ENCODE measurements around the gene STX1B. TPM values are rescaled to one million over a fixed set of nuclear protein-coding genes. Genes with fewer than 3 reads are reported as not detected.

The STX1B gene
- total RNA-seq, 1 experiment from 2014 or later, result 11.0 TPM

DNA sequence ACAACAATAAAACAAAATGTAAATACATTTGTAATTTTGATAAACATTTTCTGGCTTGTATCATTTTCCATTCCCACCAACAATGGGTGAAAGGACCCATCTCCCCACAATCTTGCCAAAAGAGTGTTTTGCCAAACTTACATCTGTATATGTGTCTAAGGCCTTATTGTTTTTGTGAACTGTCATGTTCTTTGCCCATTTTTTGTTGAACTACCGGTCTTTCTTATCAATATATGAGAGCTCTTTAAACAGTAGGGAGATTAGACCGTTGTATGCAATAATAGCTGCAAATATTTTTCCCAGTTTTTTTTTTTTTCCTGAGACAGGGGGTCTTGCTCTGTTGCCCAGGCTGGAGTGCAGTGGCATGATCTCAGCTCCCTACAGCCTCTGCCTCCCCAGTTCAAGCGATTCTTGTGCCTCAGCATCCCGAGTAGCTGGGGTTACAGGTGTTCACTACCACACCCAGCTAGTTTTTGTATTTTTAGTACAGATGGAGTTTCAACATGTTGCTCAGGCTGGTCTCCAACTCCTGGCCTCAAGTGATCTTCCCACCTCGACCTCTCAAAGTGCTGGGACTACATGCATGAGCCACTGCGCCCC, 13.3 kb upstream of the STX1B start:
- Mint-ChIP-seq H3K9me3 (no peaks in the 10 kb centered on the region), H3K27me3 (ENCODE audit: low read depth) (no peaks in the 10 kb centered on the region; the same call in 1 of the 2 replicates), H3K27ac (no peak overlapping the region), H3K4me3 (peak overlapping the region in 1 of 2 experiments; percentile 31; a peak in 1 of 5 replicates), H3K4me1 (peaks cover 0 to 6% of the 10 kb centered on the region in 2 experiments; a peak in 2 of 4 replicates), H3K36me3 (ENCODE audit: insufficient read depth in 1 of 3, low read depth in 3 of 3) (no peaks in the 10 kb centered on the region)
- Histone ChIP-seq H3K56ac (ENCODE audit: insufficient read length, low read depth, low read length) (no peak overlapping the region), H2AFZ (ENCODE audit: low read length) (no peak overlapping the region), H2BK5ac (ENCODE audit: insufficient read length, low read length) (no peak overlapping the region), H4K20me1 (ENCODE audit: control insufficient read depth, insufficient read depth, insufficient read length) (no peaks in the 10 kb centered on the region), H3K9ac (ENCODE audit: extremely low read depth, insufficient read length, low read length) (no peak overlapping the region), H3K9me3 (ENCODE audit: control insufficient read depth, low read depth, low read length) (no peaks in the 10 kb centered on the region), H3K79me1 (ENCODE audit: insufficient read depth, low read depth, low read length, poor library complexity, severe bottlenecking) (no peaks in the 10 kb centered on the region), H4K8ac (replicated peaks; ENCODE audit: insufficient read length, low read depth, low read length) (no peak overlapping the region), H4K91ac (ENCODE audit: insufficient read length, low read depth, low read length) (no peak overlapping the region), H3K27me3 (ENCODE audit: insufficient read depth, low read length) (no peaks in the 10 kb centered on the region), H3K27ac (ENCODE audit: insufficient read length, low read depth, low read length) (no peak overlapping the region), H3K23me2 (ENCODE audit: insufficient read length, low read depth, low read length, poor library complexity, severe bottlenecking) (no peaks in the 10 kb centered on the region), H2BK15ac (ENCODE audit: low read depth, low read length) (no peak overlapping the region), H2AK5ac (ENCODE audit: insufficient read length, low read length) (no peak overlapping the region), H4K5ac (ENCODE audit: insufficient read length, low read depth, low read length) (no peak overlapping the region), H2BK12ac (ENCODE audit: insufficient read length, low read depth, low read length) (no peak overlapping the region), H2BK20ac (ENCODE audit: low read depth, low read length, poor library complexity, severe bottlenecking) (no peak overlapping the region), H3T11ph (ENCODE audit: low read length) (no peak overlapping the region), H2BK120ac (ENCODE audit: low read depth, low read length, poor library complexity, severe bottlenecking) (no peak overlapping the region), H3K18ac (ENCODE audit: insufficient read length, low read depth, low read length) (no peak overlapping the region), H3K4me2 (ENCODE audit: insufficient read depth, insufficient read length, low read length) (no peak overlapping the region), H3K4ac (ENCODE audit: low read depth, low read length) (no peak overlapping the region), H3K79me2 (ENCODE audit: insufficient read depth, low read length) (no peaks in the 10 kb centered on the region), H3K23ac (ENCODE audit: insufficient read length, low read depth, low read length) (no peak overlapping the region), H3K14ac (ENCODE audit: insufficient read depth, low read length) (no peak overlapping the region), H3K4me1 (ENCODE audit: insufficient read depth, low read length) (no peaks in the 10 kb centered on the region)
- WGBS (ENCODE audit: extremely low coverage, insufficient read length, low lambda C conversion rate), result no CpG with 5 or more reads among the region's 6 CpGs
- no peak for DNase-seq
- TF ChIP-seq, protein P1, sequence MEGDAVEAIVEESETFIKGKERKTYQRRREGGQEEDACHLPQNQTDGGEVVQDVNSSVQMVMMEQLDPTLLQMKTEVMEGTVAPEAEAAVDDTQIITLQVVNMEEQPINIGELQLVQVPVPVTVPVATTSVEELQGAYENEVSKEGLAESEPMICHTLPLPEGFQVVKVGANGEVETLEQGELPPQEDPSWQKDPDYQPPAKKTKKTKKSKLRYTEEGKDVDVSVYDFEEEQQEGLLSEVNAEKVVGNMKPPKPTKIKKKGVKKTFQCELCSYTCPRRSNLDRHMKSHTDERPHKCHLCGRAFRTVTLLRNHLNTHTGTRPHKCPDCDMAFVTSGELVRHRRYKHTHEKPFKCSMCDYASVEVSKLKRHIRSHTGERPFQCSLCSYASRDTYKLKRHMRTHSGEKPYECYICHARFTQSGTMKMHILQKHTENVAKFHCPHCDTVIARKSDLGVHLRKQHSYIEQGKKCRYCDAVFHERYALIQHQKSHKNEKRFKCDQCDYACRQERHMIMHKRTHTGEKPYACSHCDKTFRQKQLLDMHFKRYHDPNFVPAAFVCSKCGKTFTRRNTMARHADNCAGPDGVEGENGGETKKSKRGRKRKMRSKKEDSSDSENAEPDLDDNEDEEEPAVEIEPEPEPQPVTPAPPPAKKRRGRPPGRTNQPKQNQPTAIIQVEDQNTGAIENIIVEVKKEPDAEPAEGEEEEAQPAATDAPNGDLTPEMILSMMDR (conservative IDR thresholded peaks at IDR 0.05), result no peak
